Pons (tissue), 1 donor: ENCODE measurements around the gene RNGTT.

Experiments
- DNase-seq: peaks from one replicate; pipeline ENCODE4 v3.0.0-alpha.2; 2016; ENCODE audit warnings: low spot score

RNGTT gene

DNA sequence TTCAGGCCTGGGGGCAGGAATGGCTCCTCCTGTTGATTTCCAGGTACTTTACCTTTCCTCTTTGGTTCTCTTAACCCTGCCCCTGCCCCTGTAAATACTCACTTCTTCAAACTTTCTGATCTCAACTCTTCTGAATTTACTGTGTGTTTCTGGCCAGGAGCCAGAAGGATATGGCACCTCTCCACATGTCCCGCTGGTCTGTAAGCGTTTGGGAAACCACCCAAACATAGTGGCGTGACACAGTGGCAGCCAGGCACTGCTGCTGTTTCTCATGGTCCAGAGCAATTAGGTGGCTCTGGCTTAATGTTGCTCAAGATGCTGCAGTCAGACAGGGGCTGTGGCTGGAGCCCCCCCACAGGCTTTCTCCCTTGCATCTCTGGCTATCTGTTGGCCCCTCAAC lies 374.5 kb downstream of the RNGTT start:
- no peak for DNase-seq

- no peak for DNase-seq
Measured at GRCh38 chr6:88587150-88587520, 376.3 kb downstream of the RNGTT start.

- DNase-seq: peak; percentile 53
Measured at GRCh38 chr6:88586371-88587149, 376.9 kb downstream of the RNGTT start.

GRCh38 chr6:88585276-88585692 lies 378.1 kb downstream of the RNGTT start:
- no peak for DNase-seq

DNA sequence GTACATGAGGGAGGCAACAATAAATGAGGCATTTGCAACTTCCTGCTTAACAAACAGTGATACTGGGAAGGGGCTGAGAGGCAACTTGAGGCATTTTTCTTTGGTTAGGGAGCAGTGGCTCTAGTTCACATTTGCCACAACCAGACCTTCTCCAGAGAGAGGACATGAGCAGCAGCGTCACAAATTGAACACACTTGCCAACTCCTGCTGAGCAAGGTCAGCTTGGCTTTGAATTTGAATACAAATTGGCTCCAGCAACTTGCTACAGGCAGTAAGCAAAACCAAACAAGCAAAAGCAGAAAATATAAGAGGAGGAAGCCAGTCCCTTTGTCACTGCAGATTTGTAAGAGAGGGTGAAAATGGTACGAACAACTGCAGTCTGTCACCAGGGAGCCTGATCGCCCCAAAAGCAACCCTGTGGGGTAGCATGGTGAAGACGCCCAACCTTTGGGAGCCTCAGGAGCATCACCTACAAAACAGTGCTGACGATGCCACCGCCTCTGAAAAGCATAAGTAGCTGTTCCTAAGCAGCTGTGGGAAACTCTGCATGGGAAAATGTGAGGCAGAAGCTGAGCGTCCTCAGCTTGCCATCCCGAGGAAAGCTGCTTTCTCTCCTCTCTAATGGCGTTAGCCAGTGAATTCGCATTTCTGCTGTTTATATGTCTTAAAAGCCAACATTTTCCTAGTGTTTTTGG lies 378.7 kb downstream of the RNGTT start:
- peak; percentile 16 for DNase-seq

GRCh38 chr6:88577461-88577860 lies 386.0 kb downstream of the RNGTT start:
- no peak for DNase-seq

DNA sequence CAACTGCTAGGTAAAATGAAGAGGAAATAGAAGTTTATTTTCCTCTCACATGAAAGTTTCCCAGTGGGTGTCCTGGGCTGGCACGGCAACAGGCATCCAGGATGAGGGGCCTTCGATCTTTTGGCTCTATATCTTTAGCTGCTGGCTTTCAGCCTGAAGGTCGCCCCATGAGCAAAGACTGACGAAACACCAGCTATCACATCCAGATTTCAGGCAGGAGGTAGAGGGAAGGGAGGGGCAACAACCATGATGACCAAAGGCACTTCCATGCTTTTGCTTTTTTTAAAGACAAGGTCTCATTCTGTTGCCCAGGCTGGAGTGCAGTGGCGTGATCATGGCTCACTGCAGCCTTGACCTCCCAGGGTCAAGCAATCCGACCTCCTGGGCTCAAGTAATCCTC lies 387.9 kb downstream of the RNGTT start:
- no peak for DNase-seq

- DNase-seq: peak; percentile 49
Measured at GRCh38 chr6:88574651-88575050, 388.8 kb downstream of the RNGTT start.

DNA sequence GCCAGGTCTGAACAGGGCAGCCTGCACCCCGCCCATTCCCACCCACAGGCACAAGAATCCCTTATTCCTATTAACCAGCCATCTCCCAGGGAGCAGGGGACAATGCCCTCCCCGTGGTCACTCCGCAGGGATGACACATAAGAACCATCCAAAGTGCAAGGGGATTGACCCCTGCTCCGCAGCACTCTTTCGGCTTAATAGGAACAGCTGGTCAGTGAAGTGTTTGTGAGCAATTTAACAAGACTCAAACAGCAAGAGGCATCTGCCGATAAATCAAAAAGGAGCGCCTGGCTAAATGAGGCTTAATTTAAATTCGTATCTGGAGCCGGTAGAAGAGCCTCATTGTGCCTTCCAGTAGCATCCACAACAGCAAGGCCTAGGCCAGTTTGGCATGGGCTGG lies 389.4 kb downstream of the RNGTT start:
- no peak for DNase-seq

- no peak for DNase-seq
Measured at GRCh38 chr6:88573561-88573960, 389.9 kb downstream of the RNGTT start.

- no peak for DNase-seq
Measured at GRCh38 chr6:88572449-88573139, 390.8 kb downstream of the RNGTT start.

DNA sequence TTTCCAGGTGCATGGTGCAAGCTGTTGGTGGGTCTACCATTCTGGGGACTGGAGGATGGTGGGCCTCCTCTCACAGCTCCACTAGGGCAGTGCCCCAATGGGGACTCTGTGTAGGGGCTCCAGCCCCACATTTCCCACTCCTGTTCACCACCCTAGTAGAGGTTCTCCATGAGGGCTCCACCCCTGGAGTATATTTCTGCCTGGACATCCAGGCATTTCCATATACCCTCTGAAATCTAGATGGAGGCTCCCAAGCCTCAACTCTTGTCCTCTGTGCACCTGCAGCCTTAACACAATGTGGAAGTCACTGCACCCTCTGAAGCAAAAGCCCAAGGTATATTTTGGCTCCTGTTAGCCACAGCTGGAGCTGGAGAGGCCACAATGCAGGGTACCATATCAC lies 393.5 kb downstream of the RNGTT start:
- no peak for DNase-seq

GRCh38 chr6:88567696-88568095 lies 395.7 kb downstream of the RNGTT start:
- DNase-seq: no peak

- no peak for DNase-seq
Measured at GRCh38 chr6:88566746-88567534, 396.5 kb downstream of the RNGTT start.

DNA sequence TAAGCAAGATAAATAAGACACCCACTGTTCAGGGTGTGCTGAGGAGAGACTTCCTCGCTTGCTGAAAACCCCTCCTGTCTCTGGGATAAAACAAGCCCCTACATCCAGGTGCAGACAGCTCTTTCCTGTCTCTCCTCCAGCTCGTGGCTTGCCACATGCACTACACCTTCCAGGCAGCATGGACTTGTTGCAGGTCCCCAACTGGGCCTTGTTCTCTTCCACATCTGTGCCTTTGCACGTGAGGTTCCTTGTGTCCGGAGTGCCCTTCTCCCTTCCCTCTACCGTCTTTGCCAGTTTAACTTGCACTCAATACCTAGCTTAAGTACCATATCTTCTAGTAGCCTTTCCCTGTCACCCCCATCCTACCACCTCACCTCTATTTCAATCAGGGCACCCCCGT lies 397.6 kb downstream of the RNGTT start:
- no peak for DNase-seq

DNA sequence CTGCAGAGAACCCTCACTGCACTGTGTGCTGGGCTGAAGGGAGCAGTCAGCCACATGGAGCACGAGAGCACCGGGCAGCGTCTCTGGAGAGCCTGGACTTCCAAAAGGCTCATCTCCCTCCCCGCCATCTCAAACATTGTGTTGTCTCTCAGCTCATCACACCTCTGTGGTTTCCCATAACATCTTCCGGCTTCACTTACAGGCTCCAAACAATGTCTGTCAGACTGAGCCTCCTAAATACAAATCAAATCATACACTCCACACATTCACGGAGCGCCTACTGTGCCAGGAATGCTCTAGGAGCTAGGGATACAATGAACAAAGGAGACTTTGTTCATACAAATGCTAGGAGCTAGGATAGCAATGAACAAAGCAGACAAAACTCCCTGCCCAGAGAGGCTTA lies 398.0 kb downstream of the RNGTT start:
- no peak for DNase-seq

GRCh38 chr6:88563277-88563625 lies 400.2 kb downstream of the RNGTT start:
- no peak for DNase-seq

- no peak for DNase-seq
Measured at GRCh38 chr6:88562353-88563276, 400.8 kb downstream of the RNGTT start.

- peak; percentile 27 for DNase-seq
Measured at GRCh38 chr6:88561954-88562315, 401.5 kb downstream of the RNGTT start.

- DNase-seq: no peak
Measured at GRCh38 chr6:88561034-88561953, 402.1 kb downstream of the RNGTT start.
